GM19372 (cell line): Measurements from ENCODE around the gene UBE2R2.
"Not testable (repeated sequence)": the region's sequence is repeated elsewhere in the genome, so short reads cannot be mapped to it uniquely, and the experiment has no call there.

Experiments used
- ATAC-seq: cut with Tn5 transposase; IDR thresholded peaks from one replicate; pipeline ENCODE4 v1.9.1; 2021; ENCODE audit warnings: mild to moderate bottlenecking, low read depth, moderate library complexity; ENCODE audit not compliant: unreplicated experiment

UBE2R2 gene

DNA sequence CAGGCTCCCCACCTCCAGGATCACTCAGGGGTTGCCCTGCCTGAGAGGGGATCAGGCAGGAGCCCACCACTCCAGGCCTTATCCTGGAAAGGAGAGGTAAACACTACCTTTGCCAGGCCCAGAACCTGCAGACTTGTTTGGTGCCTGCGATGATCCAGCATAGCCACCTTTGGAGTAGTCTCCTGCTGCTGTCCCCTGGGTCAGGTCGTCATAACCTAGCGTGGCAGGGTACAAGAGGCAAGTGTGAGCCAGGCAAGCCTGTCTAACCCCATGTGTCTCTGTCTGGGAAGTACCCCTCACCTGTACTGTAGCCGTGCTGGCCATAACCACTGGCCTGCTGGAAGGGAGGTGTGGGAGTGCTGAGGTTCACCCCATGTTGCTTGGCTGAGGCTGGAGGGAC is 106.1 kb downstream of the UBE2R2 start:
- ATAC-seq, result no peak

DNA sequence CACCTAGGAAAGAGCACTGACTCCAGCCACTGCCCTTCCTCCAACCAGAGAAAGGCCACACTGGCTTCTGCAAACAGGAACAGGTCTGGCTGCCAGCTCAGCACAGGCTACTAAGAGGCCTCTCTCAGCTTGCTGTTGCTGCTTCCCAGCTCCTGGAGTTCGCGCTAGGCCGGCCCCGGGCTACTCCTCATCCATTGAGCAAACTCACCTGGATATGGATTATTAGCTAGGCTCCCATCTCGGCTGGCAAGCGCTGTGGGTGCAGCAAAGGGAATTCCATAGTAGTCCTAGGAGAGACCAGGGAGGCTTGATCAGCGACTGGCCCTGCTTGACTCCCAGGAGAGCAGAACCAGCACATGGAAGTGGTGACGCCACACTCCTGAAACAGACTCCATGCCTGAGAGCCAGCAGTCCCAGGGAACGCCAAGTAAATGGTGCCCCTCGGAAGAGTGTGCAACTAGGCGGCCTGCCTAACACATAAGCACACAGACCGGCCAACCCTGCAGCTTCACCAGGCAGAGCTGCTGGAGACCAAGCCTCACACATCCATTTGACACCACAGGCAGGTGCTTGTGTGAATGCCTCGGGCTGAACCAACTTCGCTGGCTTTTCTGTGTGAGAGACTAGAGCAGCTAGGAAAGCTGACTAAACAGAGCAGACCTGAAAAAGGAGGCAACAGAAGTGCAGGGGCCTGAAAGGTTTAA is 107.2 kb downstream of the UBE2R2 start:
- no peak for ATAC-seq

DNA sequence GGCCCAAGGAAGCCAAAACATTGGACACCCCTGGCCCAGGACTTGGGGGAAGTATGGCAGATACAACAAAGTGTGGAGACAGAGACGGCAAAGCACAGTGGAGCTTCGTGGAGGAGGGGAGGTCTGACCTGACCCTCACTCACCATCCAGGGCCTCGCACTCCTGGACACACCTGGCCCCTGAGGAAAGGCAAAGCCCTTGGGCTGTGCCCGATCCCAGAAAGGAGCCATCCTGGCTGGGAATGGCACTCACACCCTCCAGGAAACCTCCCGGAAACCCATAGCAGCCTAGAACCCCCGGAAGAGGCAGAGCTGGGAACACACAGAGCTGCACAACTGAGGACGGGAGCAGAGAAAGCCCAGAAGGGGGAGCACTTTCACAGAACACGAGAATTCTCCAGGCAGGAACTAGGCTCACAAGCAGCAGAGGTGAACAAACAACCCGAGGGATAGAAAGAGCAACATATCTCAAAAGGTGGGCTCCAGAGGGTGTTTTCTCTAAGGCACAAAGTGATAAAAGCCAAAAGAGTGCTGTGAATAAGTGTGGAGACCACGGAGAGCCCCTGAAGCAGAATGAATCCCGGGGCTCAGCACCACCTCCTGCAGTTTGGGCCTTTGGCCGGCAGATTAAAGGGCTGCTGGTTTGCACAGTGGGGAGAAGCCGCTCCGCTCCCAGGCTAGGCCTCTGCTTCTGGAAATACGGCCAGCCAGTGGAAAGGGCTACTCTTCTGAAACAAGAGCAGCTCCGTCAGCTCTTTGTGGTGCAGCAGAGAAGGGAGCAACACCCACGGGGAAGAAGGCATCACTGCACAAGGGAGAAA is 108.2 kb downstream of the UBE2R2 start:
- no peak for ATAC-seq

DNA sequence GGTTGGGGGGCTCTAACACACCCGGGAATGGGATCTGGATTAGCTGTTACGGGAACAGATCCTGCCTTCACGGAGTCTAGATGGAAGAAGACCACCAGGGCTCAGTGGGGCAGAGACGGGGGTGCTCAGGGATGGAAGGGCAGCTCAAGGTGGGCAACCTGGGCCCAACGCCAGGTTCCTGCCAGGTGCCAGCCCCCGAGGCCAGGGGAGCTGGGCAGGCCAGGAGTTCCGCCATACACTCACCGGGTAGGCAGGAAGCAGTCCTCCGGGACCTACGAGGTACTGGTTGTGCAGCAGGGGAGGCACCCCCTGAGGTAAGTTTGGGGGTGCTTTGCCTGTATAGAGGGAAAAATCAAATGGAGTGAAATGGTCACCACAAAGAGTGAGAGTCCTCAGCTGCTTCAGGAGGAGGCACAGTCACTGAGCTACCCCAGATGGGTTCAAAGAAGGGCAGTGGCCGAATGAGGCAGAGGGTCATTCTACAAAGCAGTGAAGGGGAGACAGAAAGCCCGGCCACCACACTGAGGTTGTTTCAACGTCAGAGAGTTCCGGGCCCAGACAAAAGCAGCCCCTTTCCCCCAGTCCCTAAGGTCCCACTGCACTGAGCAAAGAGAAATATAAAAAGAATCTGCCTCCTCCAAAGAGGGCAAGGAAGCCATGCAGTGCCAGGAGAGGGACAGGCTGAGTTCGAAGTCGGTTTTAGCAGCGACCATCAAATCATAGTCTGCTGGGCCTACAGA is 110.0 kb downstream of the UBE2R2 start:
- no peak for ATAC-seq

DNA sequence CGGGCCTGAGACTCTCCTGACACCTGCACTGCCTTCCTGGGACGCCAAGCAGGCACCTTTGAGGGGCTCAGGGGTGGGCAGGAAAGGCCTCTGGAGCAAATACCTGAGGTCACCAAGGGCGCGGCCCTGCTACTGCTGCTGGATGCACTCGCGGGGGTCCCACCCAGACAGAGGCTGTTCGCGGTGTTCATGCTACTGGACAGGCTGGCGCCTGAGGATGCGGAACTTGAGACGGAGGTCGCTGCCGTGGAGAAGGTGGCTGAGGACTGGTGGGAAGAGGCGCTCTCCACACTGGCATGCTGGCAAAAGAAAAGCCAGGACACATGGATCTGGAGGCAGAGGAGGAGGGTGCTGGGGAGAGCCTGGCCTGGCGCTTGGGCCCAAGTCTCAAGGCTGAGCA is 110.7 kb downstream of the UBE2R2 start:
- no peak for ATAC-seq

DNA sequence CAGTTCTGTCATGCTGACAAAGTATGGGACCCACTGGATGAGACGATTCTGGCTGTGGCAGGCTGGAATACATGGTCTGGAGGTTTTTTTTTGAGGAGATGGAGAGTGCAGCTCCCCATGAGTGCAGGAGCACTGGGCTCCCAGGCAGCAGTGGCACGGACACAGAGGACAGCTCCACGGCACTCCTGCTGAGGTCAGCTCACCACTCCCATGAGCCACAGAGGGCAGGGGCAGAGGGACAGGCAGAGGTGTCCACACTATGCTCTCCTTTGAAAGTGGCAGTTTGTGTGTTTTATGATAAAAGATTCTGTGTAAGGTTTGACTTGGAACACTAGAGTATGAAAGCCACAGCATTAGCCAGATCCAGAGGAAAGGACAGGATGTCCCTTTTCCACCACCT is 114.4 kb downstream of the UBE2R2 start:
- ATAC-seq, result no peak

DNA sequence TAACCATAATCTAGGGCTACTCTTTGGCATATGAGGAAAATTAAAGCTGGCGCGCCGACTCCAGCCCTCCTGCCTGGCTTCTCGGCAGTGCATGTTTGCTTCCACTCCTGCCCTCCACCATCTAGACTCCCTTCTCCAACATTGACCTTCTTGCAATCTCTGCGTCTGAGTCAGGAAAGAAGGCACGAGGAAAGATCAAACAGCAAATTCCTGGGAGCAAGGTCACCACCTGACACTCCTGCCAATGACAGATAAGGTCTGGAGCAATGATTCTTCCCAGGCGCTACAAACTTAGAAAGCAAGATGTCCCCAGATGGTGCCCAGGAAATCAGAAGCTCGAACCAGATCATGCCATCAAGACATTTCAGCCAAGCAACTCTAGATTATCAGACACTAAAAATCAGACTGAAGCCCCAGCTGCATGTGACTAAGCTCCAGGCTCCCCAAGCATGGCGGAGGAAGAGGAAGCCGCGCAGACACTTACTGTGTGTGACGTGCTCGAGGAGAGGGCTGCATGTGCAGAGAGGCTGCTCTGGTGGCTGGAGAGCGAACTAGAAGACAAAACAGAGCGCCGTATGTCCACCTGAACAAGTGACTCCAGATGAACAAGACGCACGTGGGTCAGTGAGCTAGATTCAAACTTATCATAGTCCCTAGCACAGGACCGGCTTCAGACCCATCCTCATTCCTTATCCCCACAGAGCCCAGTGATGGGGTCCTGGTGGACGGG is 115.3 kb downstream of the UBE2R2 start:
- ATAC-seq, result no peak

DNA sequence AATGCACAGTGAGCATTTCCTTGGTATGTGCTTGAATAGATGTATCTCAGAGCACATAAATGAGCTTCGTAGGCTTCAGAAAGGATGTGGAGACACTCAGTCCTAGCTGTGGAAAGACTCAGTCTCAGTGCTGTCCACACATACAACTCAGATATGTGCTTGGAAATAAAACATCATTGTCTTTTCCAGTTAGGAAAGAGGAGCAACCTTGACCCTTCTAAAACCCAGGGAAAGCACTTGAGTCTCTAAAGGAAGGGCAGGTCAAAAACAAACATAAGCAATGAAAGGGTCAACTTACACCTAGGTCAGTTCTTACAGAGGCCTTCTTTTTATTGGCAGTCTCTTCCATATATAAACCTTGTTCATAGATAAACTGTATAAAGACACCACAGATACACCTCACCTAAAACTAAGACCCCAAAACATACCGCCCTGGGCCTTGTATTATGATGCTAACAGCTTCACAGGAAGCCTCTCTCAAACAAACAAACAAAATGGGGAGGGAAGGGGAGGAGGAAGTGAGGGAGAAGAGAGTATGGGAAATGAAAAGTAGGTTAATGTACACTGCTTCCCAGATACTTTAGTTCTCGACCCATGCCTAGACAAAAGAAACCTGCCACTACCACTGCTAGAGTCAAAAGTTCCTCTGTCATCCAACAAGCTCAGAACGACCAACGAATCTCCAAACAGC is 117.4 kb downstream of the UBE2R2 start:
- no peak for ATAC-seq

DNA sequence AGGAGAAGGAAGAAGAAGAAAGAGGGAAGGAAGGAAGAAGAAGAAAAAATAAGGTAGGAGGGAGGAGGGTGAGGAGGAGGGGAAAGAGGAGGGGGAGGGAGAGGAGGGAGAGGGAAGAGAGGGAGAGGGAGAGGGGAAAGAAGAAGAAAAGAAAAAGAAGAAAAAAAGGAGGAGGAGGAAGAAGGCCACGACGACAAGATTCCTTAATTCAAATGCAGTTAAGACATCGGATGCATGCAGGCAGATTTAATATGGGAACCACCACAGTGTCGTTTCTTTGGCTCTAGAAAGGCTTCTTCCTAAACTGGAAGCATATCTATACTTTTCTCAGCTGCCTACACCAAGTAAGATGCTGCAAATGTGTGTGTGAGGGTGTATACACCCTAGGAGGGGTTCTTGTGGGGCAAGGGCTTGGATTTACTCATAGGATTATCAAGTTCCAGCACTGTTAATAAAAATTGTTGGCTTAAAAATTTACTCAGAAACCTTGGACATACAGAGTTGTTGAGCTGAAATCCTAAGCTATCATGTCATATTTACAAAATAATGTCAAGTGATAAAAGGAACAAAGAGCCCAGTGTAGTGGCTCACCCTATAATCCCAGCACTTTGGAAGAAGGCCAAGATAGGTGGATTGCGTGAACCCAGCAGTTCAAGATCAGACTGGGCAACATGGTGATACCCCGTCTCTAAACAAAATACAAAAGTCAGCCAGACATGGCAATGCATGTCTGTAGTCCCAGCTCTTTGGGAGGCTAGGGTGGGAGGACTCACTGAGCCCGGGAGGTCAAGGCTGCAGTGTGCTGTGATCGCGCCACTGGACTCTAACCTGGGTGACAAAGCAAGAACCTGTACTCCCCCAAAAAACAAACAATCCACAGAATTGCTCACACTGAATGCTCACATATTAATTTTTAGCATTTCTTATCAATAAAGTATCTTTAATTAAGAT is 123.2 kb downstream of the UBE2R2 start:
- ATAC-seq, result no peak

DNA sequence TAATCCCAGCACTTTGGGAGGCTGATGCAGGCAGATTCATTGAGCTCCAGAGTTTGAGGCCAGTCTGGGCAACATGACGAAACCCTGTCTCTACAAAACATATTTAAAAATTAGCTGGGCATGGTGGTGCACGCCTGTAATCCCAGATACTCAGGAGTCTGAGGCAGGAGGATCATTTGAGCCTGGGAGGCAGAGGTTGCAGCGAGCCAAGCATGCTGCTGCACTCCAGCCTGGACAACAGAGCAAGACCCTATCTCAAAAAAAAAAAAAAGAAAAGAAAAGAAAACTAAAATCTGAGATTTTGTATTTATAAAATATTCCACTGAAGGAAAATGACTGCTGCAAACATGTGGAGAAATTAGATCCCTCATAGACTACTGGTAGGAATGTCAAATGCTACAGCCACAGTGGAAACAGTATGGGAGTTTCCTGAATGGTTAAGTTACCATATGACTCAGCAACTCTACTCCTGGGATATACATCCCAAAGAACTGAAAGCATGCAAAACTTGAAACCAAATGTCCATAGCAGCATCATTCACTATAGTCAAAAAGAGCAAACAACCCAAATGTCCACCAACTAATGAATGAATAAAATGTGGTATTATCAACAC is 125.6 kb downstream of the UBE2R2 start:
- ATAC-seq, result no peak

DNA sequence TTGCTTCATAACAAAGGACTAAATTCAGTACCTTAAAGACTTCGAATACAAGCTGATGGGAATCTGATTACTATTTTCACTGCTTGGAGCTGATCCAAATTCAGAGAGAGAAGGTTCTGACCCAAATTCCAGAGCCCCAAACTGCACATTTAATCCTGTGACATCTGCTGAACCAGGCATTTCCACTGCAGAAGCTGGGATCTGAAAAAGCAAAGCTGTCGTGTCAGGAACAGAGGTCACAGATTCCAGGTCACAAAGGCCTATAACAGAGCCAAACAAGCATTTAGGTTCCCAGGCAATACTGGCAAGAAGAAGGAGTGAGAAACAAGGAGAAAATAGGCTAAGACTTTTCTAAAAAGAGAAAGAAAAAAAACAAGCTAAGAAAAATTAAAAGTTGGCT is 126.4 kb downstream of the UBE2R2 start:
- no peak for ATAC-seq

DNA sequence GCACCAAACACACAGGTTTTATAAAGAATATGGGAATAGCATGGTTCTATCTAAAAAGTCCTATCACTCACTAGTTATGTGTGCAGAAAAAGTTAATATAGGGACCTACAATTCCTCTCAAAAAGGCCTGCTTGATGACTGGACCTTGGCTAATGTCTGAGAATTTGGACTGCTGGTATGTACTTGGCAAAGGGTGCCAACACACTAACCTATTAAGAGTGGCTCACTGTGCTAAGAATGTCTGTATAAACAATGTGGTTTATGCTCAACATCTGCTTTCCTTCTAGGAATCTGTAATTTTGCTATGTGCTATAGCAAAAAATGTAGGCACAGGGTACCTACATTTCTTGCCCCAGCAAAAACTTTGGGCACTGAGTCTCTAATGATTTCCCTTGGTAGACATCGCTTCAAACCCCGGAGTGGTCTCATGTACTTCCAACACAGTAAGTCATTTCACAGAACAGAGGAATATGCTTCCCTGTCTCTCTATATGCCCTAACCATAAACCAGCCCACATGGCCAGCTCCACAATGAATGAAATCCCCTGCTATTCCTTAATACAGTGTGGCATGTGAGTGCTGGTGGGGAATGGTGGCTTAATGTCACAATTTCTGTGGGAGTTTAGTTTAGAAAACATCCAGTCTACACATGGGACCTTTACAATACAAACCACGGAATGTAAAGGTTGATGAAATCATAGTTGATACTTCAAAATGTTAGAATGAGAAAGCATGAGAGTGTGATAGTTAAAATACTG is 130.0 kb downstream of the UBE2R2 start:
- ATAC-seq, result no peak

DNA sequence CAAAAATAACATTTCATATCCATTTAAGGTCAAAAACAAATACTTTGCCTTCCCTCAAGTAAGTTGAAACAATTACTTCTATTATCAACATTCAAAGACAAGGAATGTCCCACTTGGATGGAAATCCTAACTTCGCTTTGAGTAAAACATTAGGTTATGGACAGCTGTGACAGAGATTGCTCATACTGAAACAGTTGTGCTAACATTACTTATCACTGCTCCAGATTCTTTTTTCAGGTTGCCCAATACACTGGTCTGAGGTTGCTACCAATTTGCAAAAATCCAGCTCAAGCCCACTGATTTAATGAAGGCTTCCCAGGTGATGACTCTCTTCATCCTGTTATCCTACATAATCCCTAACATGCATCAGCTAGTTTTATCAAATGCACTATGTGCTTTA is 133.4 kb downstream of the UBE2R2 start:
- ATAC-seq, result no peak

DNA sequence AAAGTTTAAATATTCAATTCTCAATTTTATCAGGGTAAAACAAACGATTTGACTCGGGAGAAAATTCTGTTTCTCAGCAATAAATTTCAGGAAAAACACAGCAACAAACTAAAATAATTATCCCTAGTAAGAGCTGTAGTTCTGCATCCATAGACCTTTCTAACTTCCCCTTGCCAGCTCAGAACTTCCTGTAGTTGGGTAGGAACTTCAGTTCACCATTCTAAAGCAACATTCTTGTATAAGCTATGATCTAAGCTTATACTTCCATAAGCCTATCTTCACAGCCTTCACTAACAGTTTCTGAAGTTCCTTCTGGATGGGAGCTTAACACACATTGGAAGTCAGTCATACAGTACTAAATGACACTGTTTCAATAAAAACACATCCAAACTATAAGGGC is 135.1 kb downstream of the UBE2R2 start:
- ATAC-seq, result no peak

DNA sequence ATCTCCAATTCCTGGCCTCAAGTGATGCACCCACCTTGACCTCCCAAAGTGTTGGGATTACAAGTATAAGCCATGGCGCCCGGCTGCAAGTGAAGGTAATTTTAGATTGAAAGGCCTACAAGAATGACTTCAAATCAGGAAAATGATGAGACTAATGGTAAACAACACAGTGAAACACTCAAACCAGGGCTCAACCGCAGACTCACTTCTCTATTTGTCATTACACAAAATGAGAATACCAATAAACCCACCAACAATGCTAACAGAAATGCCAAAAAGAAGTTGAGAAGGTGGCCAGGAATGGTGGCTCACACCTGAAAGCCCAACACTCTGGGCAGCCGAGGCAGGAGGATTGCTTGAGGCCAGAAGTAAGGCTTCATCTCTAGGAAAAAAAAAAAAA is 139.6 kb downstream of the UBE2R2 start:
- no peak for ATAC-seq

DNA sequence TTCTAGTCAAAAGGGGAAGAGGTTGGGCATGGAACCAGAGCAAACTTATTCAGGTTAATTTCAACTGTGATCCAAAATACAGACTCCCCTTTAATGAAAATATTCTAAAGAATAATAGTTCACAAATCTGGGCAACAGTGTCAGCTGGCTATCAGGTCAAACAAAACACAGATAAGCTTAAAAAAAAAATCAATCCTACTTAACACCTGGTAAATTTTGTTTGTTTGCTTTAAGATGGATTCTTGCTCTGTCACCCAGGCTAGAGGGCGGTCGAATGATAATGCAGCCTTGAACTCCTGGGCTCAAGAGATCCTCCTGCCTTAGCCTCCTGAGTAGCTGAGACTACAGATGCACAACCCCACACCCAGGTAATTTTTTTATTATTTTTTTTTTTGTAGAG is 142.8 kb downstream of the UBE2R2 start:
- no peak for ATAC-seq

DNA sequence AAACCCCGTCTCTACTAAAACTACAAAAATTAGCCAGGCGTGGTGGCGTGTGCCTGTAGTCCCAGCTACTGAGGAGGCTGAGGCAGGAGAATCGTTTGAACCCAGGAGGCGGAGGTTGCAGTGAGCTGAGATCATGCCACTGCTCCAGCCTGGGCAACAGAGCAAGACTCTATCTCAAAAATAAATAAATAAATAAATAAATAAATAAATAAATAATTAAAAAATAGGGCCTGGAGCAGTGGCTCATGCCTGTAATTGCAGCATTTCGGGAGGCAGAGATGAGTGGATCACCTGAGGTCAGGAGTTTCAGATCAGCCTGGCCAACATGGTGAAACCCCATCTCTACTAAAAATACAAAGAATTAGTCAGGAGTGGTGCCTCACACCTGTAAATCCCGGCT is 145.5 kb downstream of the UBE2R2 start:
- ATAC-seq, result not testable (repeated sequence)
